ENCODE results near the gene PHF21A.

DNA sequence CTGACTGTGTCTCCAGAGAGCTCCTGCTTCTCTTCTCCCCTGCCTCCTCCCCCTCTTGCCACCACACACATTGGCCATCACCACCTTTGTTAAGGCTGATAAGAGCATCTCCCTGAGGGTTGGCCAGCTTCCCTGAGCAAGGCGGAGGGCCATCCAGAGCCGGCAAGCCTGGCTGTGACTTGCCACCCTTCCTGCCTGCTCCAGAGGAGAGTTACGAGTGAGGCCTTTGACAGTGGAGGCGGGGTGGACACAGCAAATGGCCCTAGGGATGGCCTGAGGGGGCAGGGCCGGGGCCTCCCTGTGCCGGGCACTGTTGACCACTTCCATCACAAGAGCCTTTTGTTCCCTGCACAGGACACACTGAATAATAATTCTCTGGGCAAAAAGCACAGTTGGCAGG is 219.6 kb downstream of the PHF21A start:
- TF ChIP-seq ZNF879 (CRISPR knock-in tag; IDR thresholded peaks at IDR 0.05) (no peak), FOXK2 (IDR thresholded peaks at IDR 0.05) (no peak), ZNF230 (CRISPR knock-in tag; IDR thresholded peaks at IDR 0.05) (no peak), SUZ12 (IDR thresholded peaks at IDR 0.05; ENCODE audit: low read depth, low read length) (no peak), RBFOX2 (IDR thresholded peaks at IDR 0.05; ENCODE audit: low read depth, low read length) (no peak), MEIS1 (CRISPR knock-in tag; IDR thresholded peaks at IDR 0.05; ENCODE audit: borderline replicate concordance) (no peak), GTF2F1 (IDR thresholded peaks at IDR 0.05; ENCODE audit: low read length) (no peak), RFX1 (IDR thresholded peaks at IDR 0.05) (no peak)
- TF ChIP-seq, protein P1, sequence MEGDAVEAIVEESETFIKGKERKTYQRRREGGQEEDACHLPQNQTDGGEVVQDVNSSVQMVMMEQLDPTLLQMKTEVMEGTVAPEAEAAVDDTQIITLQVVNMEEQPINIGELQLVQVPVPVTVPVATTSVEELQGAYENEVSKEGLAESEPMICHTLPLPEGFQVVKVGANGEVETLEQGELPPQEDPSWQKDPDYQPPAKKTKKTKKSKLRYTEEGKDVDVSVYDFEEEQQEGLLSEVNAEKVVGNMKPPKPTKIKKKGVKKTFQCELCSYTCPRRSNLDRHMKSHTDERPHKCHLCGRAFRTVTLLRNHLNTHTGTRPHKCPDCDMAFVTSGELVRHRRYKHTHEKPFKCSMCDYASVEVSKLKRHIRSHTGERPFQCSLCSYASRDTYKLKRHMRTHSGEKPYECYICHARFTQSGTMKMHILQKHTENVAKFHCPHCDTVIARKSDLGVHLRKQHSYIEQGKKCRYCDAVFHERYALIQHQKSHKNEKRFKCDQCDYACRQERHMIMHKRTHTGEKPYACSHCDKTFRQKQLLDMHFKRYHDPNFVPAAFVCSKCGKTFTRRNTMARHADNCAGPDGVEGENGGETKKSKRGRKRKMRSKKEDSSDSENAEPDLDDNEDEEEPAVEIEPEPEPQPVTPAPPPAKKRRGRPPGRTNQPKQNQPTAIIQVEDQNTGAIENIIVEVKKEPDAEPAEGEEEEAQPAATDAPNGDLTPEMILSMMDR (CRISPR knock-in tag; IDR thresholded peaks at IDR 0.05) = no peak
- TF ChIP-seq, protein P2, sequence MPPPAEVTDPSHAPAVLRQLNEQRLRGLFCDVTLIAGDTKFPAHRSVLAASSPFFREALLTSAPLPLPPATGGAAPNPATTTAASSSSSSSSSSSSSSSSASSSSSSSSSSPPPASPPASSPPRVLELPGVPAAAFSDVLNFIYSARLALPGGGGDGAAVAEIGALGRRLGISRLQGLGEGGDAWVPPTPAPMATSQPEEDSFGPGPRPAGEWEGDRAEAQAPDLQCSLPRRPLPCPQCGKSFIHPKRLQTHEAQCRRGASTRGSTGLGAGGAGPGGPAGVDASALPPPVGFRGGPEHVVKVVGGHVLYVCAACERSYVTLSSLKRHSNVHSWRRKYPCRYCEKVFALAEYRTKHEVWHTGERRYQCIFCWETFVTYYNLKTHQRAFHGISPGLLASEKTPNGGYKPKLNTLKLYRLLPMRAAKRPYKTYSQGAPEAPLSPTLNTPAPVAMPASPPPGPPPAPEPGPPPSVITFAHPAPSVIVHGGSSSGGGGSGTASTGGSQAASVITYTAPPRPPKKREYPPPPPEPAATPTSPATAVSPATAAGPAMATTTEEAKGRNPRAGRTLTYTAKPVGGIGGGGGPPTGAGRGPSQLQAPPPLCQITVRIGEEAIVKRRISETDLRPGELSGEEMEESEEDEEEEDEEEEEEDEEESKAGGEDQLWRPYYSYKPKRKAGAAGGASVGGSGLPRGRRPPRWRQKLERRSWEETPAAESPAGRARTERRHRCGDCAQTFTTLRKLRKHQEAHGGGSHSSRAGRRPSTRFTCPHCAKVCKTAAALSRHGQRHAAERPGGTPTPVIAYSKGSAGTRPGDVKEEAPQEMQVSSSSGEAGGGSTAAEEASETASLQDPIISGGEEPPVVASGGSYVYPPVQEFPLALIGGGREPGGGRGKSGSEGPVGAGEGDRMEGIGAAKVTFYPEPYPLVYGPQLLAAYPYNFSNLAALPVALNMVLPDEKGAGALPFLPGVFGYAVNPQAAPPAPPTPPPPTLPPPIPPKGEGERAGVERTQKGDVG (CRISPR knock-in tag; IDR thresholded peaks at IDR 0.05; ENCODE audit: borderline replicate concordance) = no peak
- TF ChIP-seq, protein P3, sequence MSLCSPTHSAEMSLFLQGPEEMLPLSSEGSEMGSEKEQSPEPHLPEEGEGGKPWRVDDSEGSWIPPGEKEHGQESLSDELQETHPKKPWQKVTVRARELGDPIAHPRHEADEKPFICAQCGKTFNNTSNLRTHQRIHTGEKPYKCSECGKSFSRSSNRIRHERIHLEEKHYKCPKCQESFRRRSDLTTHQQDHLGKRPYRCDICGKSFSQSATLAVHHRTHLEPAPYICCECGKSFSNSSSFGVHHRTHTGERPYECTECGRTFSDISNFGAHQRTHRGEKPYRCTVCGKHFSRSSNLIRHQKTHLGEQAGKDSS (CRISPR knock-in tag; IDR thresholded peaks at IDR 0.05; ENCODE audit: borderline replicate concordance, low read depth) = no peak
- TF ChIP-seq, protein P4, sequence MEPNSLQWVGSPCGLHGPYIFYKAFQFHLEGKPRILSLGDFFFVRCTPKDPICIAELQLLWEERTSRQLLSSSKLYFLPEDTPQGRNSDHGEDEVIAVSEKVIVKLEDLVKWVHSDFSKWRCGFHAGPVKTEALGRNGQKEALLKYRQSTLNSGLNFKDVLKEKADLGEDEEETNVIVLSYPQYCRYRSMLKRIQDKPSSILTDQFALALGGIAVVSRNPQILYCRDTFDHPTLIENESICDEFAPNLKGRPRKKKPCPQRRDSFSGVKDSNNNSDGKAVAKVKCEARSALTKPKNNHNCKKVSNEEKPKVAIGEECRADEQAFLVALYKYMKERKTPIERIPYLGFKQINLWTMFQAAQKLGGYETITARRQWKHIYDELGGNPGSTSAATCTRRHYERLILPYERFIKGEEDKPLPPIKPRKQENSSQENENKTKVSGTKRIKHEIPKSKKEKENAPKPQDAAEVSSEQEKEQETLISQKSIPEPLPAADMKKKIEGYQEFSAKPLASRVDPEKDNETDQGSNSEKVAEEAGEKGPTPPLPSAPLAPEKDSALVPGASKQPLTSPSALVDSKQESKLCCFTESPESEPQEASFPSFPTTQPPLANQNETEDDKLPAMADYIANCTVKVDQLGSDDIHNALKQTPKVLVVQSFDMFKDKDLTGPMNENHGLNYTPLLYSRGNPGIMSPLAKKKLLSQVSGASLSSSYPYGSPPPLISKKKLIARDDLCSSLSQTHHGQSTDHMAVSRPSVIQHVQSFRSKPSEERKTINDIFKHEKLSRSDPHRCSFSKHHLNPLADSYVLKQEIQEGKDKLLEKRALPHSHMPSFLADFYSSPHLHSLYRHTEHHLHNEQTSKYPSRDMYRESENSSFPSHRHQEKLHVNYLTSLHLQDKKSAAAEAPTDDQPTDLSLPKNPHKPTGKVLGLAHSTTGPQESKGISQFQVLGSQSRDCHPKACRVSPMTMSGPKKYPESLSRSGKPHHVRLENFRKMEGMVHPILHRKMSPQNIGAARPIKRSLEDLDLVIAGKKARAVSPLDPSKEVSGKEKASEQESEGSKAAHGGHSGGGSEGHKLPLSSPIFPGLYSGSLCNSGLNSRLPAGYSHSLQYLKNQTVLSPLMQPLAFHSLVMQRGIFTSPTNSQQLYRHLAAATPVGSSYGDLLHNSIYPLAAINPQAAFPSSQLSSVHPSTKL (CRISPR knock-in tag; IDR thresholded peaks at IDR 0.05) = no peak
- TF ChIP-seq, protein P5, sequence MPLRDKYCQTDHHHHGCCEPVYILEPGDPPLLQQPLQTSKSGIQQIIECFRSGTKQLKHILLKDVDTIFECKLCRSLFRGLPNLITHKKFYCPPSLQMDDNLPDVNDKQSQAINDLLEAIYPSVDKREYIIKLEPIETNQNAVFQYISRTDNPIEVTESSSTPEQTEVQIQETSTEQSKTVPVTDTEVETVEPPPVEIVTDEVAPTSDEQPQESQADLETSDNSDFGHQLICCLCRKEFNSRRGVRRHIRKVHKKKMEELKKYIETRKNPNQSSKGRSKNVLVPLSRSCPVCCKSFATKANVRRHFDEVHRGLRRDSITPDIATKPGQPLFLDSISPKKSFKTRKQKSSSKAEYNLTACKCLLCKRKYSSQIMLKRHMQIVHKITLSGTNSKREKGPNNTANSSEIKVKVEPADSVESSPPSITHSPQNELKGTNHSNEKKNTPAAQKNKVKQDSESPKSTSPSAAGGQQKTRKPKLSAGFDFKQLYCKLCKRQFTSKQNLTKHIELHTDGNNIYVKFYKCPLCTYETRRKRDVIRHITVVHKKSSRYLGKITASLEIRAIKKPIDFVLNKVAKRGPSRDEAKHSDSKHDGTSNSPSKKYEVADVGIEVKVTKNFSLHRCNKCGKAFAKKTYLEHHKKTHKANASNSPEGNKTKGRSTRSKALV (CRISPR knock-in tag; IDR thresholded peaks at IDR 0.05) = no peak
- TF ChIP-seq, protein P6, sequence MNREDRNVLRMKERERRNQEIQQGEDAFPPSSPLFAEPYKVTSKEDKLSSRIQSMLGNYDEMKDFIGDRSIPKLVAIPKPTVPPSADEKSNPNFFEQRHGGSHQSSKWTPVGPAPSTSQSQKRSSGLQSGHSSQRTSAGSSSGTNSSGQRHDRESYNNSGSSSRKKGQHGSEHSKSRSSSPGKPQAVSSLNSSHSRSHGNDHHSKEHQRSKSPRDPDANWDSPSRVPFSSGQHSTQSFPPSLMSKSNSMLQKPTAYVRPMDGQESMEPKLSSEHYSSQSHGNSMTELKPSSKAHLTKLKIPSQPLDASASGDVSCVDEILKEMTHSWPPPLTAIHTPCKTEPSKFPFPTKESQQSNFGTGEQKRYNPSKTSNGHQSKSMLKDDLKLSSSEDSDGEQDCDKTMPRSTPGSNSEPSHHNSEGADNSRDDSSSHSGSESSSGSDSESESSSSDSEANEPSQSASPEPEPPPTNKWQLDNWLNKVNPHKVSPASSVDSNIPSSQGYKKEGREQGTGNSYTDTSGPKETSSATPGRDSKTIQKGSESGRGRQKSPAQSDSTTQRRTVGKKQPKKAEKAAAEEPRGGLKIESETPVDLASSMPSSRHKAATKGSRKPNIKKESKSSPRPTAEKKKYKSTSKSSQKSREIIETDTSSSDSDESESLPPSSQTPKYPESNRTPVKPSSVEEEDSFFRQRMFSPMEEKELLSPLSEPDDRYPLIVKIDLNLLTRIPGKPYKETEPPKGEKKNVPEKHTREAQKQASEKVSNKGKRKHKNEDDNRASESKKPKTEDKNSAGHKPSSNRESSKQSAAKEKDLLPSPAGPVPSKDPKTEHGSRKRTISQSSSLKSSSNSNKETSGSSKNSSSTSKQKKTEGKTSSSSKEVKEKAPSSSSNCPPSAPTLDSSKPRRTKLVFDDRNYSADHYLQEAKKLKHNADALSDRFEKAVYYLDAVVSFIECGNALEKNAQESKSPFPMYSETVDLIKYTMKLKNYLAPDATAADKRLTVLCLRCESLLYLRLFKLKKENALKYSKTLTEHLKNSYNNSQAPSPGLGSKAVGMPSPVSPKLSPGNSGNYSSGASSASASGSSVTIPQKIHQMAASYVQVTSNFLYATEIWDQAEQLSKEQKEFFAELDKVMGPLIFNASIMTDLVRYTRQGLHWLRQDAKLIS (CRISPR knock-in tag; IDR thresholded peaks at IDR 0.05) = no peak
